Measurements from ENCODE around the gene SFT2D1.

DNA sequence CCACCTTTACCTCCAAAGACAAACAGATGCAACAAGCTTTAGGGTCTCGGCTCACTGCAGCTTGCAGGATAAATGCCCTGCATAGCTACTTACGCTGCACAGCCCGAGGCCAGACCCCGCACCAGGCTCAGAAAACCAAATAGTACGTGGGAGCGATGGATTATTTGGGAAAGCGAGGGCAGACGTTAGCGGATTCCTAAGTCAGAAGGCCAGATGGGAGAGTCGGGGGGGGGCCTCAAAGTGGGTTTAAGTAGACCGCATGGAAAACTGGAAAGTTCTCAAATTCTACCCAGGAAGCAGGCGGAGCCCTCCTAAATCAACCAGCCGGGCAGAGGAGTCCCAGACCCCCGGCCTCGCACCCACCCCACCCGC, 382 bp downstream of the SFT2D1 start:
- TF ChIP-seq, protein P1, sequence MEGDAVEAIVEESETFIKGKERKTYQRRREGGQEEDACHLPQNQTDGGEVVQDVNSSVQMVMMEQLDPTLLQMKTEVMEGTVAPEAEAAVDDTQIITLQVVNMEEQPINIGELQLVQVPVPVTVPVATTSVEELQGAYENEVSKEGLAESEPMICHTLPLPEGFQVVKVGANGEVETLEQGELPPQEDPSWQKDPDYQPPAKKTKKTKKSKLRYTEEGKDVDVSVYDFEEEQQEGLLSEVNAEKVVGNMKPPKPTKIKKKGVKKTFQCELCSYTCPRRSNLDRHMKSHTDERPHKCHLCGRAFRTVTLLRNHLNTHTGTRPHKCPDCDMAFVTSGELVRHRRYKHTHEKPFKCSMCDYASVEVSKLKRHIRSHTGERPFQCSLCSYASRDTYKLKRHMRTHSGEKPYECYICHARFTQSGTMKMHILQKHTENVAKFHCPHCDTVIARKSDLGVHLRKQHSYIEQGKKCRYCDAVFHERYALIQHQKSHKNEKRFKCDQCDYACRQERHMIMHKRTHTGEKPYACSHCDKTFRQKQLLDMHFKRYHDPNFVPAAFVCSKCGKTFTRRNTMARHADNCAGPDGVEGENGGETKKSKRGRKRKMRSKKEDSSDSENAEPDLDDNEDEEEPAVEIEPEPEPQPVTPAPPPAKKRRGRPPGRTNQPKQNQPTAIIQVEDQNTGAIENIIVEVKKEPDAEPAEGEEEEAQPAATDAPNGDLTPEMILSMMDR (IDR thresholded peaks at IDR 0.05) = no peak
- no peak for TF ChIP-seq POLR2A (IDR thresholded peaks at IDR 0.05)
